HepG2 (cell line): ENCODE measurements around the gene TNS1. TPM values are rescaled to one million over a fixed set of nuclear protein-coding genes. Genes with fewer than 3 reads are reported as not detected.

ENCODE experiments used
- CHCHD3 ChIP-seq: sonication (generic); formaldehyde crosslinking; IDR thresholded peaks from 2 replicates; pipeline ENCODE4 v1.8.0; 2022; ENCODE audit warnings: mild to moderate bottlenecking, missing genetic modification reagents, moderate library complexity
- ETV5 ChIP-seq: IDR thresholded peaks from 2 replicates; pipeline ENCODE4 v1.6.1; 2018; ENCODE audit warnings: missing biosample characterization, missing genetic modification reagents, inconsistent platforms, borderline replicate concordance
- HMG20A ChIP-seq: IDR thresholded peaks from 2 replicates; pipeline ENCODE4 v1.6.1; 2016; ENCODE audit warnings: borderline replicate concordance
- MAFG ChIP-seq: sonication (generic); formaldehyde crosslinking; IDR thresholded peaks from 2 replicates; pipeline ENCODE4 v1.5.1; 2020; ENCODE audit warnings: mild to moderate bottlenecking, missing genetic modification reagents
- ZBED4 ChIP-seq: sonication (generic); formaldehyde crosslinking; IDR thresholded peaks from 2 replicates; pipeline ENCODE4 v1.4.0; 2020; ENCODE audit warnings: missing genetic modification reagents, borderline replicate concordance
- ZNF124 ChIP-seq: sonication (generic); formaldehyde crosslinking; IDR thresholded peaks from 2 replicates; pipeline ENCODE4 v1.4.0; 2020; ENCODE audit warnings: missing genetic modification reagents
- ZNF333 ChIP-seq: sonication (generic); formaldehyde crosslinking; IDR thresholded peaks from 2 replicates; pipeline ENCODE4 v1.4.0; 2020; ENCODE audit warnings: mild to moderate bottlenecking, missing genetic modification reagents, borderline replicate concordance
- ZNF564 ChIP-seq: sonication (generic); formaldehyde crosslinking; IDR thresholded peaks from 2 replicates; pipeline ENCODE4 v1.8.1; 2023; ENCODE audit warnings: mild to moderate bottlenecking, missing genetic modification reagents
- ZNF678 ChIP-seq: sonication (generic); formaldehyde crosslinking; IDR thresholded peaks from 2 replicates; pipeline ENCODE4 v1.4.0; 2020; ENCODE audit warnings: mild to moderate bottlenecking, missing genetic modification reagents
- ZNF703 ChIP-seq: sonication (generic); formaldehyde crosslinking; IDR thresholded peaks from 2 replicates; pipeline ENCODE4 v1.5.1; 2020; ENCODE audit warnings: missing genetic modification reagents, mild to moderate bottlenecking, moderate library complexity, borderline replicate concordance
- ZNF878 ChIP-seq: sonication (generic); formaldehyde crosslinking; IDR thresholded peaks from 2 replicates; pipeline ENCODE4 v1.8.1; 2023; ENCODE audit warnings: mild to moderate bottlenecking, missing genetic modification reagents, moderate library complexity
- polyA plus RNA-seq, 8 experiments: library from polyadenylated mRNA; depleted of rRNA in 3 of 8; stranded (reverse) in 7 of 8; unstranded in 1 of 8; fragments of >200 nt; fragmentation: Illumina TruSeq in 4 of 8; extraction: Trizol in 4 of 8; gene quantifications; 2 replicates each; pipeline versions ENCODE4 v1.2.1 to v1.2.3, GENCODE V29; 2011 to 2016; ENCODE audit warnings: low read depth in 4 of 8, missing spikeins in 1 of 8, mixed read lengths in 1 of 8; ENCODE audit not compliant: insufficient read depth in 1 of 8
- total RNA-seq, 5 experiments: library from RNA; depleted of rRNA; stranded (reverse); fragments of >200 nt; fragmentation: Illumina TruSeq; extraction: Trizol; gene quantifications; 2 replicates each; pipeline ENCODE4 v1.2.3, GENCODE V29; 2016; ENCODE audit warnings: low read depth in 1 of 5
- TF ChIP-seq, protein P1 (sequence below): IDR thresholded peaks from 2 replicates; pipeline ENCODE4 v1.6.1; 2016; ENCODE audit warnings: missing biosample characterization, missing genetic modification reagents, low read depth
- TF ChIP-seq, protein P2 (sequence below): IDR thresholded peaks from 2 replicates; pipeline ENCODE4 v1.6.1; 2016; ENCODE audit warnings: mild to moderate bottlenecking, missing biosample characterization, missing genetic modification reagents
- TF ChIP-seq, protein P3 (sequence below): sonication (generic); formaldehyde crosslinking; IDR thresholded peaks from 2 replicates; pipeline ENCODE4 v1.5.1; 2020; ENCODE audit warnings: missing genetic modification reagents, mild to moderate bottlenecking, borderline replicate concordance
- TF ChIP-seq, protein P4 (sequence below): sonication (generic); formaldehyde crosslinking; IDR thresholded peaks from 2 replicates; pipeline ENCODE4 v1.5.0; 2020; ENCODE audit warnings: mild to moderate bottlenecking, missing genetic modification reagents
- TF ChIP-seq, protein P5 (sequence below): sonication (generic); formaldehyde crosslinking; IDR thresholded peaks from 2 replicates; pipeline ENCODE4 v1.4.0; 2020; ENCODE audit warnings: missing genetic modification reagents

Gene TNS1
- total and polyA plus RNA-seq, 2 of the 13 experiments (the other 11 are each of a cell fraction or from before 2014, with no cell fraction given) = 1.9 to 118 TPM

DNA sequence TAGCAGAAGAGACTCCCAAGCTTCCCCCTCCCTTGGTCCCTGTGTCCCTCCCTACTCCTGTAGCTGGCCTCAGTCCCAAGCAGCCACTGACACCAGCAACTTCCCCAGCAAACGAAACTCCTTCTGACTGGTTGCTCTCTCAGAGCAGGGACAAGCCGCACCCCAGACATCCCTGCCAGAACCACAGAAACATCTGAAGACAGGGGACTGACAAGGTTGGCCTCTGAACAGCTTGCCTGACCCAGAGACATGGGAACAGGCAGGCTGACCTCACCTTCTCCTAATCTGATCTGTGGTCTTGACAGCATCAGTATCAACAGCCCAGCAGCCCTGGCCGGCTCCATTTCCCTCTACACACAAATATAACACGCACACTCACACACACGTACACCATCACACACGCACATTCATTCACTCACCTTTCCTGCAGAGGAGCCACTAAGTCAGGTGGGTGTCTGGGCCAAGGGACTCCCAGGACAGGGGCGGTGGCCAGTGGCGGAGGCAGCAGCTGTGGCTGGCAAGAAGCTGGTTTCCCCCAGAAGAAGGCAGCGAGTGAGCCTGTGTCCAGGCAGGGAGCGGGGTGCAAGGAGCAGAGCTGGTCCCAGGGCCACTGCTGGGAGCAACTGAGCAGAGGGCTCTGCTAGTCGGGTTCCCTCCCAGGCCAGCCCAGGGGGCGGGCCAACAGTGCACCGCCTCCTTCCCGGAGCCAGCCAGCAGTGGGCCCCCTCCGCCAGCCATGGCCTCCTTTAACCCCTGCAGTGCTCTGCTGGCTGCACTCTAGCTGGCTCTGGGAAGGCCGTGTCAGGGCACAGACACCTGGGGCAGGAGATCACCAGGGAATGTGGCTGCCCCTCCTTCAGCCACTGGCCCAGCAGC is 59.1 kb downstream of the TNS1 start (continued):
- TF ChIP-seq, protein P1, sequence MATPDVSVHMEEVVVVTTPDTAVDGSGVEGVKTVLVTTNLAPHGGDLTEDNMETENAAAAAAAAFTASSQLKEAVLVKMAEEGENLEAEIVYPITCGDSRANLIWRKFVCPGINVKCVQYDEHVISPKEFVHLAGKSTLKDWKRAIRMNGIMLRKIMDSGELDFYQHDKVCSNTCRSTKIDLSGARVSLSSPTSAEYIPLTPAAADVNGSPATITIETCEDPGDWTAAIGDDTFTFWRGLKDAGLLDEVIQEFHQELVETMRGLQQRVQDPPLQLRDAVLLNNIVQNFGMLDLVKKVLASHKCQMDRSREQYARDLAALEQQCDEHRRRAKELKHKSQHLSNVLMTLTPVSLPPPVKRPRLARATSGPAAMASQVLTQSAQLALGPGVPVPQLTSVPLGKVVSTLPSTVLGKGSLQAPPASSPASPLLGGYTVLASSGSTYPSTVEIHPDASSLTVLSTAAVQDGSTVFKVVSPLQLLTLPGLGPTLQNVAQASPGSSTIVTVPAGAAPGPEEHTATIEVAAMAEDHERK (CRISPR knock-in tag) = no peak
- TF ChIP-seq ZNF678 (CRISPR knock-in tag) (peak; percentile 78; the same call in 1 of the 2 replicates), MAFG (CRISPR knock-in tag) (no peak), ZNF333 (CRISPR knock-in tag) (no peak), ZNF124 (CRISPR knock-in tag) (0 out of 2 replicates have a peak, but pooled peaks have one; percentile 18), CHCHD3 (CRISPR knock-in tag) (no peak), ETV5 (CRISPR knock-in tag) (peak; percentile 34; the same call in 1 of the 2 replicates), ZBED4 (CRISPR knock-in tag) (peak; percentile 86), ZNF564 (CRISPR knock-in tag) (no peak), ZNF878 (CRISPR knock-in tag) (no peak), HMG20A (CRISPR knock-in tag) (no peak; the same call in 1 of the 2 replicates), ZNF703 (CRISPR knock-in tag) (no peak)
- TF ChIP-seq, protein P2, sequence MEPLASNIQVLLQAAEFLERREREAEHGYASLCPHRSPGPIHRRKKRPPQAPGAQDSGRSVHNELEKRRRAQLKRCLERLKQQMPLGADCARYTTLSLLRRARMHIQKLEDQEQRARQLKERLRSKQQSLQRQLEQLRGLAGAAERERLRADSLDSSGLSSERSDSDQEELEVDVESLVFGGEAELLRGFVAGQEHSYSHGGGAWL (CRISPR knock-in tag) = no peak
- TF ChIP-seq, protein P3, sequence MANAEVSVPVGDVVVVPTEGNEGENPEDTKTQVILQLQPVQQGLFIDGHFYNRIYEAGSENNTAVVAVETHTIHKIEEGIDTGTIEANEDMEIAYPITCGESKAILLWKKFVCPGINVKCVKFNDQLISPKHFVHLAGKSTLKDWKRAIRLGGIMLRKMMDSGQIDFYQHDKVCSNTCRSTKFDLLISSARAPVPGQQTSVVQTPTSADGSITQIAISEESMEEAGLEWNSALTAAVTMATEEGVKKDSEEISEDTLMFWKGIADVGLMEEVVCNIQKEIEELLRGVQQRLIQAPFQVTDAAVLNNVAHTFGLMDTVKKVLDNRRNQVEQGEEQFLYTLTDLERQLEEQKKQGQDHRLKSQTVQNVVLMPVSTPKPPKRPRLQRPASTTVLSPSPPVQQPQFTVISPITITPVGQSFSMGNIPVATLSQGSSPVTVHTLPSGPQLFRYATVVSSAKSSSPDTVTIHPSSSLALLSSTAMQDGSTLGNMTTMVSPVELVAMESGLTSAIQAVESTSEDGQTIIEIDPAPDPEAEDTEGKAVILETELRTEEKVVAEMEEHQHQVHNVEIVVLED (CRISPR knock-in tag) = peak; percentile 42; the same call in 1 of the 2 replicates
- TF ChIP-seq, protein P4, sequence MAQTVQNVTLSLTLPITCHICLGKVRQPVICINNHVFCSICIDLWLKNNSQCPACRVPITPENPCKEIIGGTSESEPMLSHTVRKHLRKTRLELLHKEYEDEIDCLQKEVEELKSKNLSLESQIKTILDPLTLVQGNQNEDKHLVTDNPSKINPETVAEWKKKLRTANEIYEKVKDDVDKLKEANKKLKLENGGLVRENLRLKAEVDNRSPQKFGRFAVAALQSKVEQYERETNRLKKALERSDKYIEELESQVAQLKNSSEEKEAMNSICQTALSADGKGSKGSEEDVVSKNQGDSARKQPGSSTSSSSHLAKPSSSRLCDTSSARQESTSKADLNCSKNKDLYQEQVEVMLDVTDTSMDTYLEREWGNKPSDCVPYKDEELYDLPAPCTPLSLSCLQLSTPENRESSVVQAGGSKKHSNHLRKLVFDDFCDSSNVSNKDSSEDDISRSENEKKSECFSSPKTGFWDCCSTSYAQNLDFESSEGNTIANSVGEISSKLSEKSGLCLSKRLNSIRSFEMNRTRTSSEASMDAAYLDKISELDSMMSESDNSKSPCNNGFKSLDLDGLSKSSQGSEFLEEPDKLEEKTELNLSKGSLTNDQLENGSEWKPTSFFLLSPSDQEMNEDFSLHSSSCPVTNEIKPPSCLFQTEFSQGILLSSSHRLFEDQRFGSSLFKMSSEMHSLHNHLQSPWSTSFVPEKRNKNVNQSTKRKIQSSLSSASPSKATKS (CRISPR knock-in tag) = no peak
- TF ChIP-seq, protein P5, sequence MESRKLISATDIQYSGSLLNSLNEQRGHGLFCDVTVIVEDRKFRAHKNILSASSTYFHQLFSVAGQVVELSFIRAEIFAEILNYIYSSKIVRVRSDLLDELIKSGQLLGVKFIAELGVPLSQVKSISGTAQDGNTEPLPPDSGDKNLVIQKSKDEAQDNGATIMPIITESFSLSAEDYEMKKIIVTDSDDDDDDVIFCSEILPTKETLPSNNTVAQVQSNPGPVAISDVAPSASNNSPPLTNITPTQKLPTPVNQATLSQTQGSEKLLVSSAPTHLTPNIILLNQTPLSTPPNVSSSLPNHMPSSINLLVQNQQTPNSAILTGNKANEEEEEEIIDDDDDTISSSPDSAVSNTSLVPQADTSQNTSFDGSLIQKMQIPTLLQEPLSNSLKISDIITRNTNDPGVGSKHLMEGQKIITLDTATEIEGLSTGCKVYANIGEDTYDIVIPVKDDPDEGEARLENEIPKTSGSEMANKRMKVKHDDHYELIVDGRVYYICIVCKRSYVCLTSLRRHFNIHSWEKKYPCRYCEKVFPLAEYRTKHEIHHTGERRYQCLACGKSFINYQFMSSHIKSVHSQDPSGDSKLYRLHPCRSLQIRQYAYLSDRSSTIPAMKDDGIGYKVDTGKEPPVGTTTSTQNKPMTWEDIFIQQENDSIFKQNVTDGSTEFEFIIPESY (CRISPR knock-in tag) = no peak
